NB4 (cell line): Measurements from ENCODE around the gene TREM2.

ENCODE experiments used
- DNase-seq: peaks from one replicate; pipeline ENCODE4 v3.0.0; 2010; ENCODE audit warnings: low read depth
- H3K4me3 ChIP-seq: one replicate; pipeline ENCODE4 v1.5.1; 2011; ENCODE audit warnings: mild to moderate bottlenecking, low read depth, low read length, moderate library complexity
- MYC ChIP-seq: IDR thresholded peaks from 2 replicates; pipeline ENCODE4 v1.6.1; 2011; ENCODE audit warnings: low read depth, low read length
- POLR2A ChIP-seq: IDR thresholded peaks from 2 replicates; pipeline ENCODE4 v1.6.1; 2011; ENCODE audit warnings: mild to moderate bottlenecking; ENCODE audit not compliant: insufficient read length; ENCODE audit errors: extremely low read depth
- TF ChIP-seq, protein P1 (sequence below): IDR thresholded peaks from 2 replicates; pipeline ENCODE4 v1.6.1; 2011; ENCODE audit warnings: low read depth, low read length
- TF ChIP-seq, protein P2 (sequence below): IDR thresholded peaks from one replicate; pipeline ENCODE4 v1.5.1; 2012; ENCODE audit warnings: low read depth, low read length

Gene TREM2

DNA sequence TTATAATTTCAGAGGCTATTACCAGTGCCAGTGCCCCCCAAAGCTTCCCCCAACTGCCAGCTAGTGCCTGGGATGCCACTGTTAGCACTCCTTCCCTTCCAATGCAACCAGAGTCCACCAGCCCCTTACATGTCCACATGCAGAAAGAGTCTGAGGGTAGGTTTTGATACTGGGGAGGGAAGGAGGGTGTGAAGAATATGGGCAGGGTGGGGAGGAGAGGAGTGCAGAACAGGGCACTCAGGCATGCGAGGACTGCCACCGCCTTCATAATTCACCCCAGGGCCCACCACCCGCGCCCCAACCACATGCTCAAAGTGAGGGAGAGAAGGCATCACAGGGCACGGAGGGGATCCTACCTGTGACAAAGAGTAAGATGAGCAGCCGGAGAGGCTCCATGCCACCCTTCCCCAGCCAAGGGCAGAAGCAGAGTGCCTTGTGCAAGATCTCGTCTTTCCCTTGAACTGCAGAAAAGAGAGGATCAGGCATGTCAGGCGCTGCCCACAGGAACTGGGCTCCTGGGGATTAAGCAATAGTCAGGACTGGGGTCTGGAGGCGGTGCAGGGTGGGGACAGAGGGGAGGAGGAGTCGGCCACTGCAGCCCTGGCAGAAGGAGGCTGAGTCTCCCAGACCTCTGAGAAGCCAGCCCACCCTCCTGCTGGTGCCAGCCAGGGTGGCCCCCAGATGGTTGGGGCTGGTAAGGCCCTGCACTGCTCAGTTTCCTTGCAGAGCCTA, at the start of gene TREM2:
TREM2 (minus strand) TSS at position 430 of the 732 bp plus-strand sequence; CDS start at position 396, 34 bp downstream.
- no peak within 1 kb of the TSS for H3K4me3 ChIP-seq
- TF ChIP-seq MYC (no peak), POLR2A (no peak)
- TF ChIP-seq, protein P1, sequence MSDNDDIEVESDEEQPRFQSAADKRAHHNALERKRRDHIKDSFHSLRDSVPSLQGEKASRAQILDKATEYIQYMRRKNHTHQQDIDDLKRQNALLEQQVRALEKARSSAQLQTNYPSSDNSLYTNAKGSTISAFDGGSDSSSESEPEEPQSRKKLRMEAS = no peak
- TF ChIP-seq, protein P2, sequence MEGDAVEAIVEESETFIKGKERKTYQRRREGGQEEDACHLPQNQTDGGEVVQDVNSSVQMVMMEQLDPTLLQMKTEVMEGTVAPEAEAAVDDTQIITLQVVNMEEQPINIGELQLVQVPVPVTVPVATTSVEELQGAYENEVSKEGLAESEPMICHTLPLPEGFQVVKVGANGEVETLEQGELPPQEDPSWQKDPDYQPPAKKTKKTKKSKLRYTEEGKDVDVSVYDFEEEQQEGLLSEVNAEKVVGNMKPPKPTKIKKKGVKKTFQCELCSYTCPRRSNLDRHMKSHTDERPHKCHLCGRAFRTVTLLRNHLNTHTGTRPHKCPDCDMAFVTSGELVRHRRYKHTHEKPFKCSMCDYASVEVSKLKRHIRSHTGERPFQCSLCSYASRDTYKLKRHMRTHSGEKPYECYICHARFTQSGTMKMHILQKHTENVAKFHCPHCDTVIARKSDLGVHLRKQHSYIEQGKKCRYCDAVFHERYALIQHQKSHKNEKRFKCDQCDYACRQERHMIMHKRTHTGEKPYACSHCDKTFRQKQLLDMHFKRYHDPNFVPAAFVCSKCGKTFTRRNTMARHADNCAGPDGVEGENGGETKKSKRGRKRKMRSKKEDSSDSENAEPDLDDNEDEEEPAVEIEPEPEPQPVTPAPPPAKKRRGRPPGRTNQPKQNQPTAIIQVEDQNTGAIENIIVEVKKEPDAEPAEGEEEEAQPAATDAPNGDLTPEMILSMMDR = no peak
- peak; percentile 56 for DNase-seq

DNA sequence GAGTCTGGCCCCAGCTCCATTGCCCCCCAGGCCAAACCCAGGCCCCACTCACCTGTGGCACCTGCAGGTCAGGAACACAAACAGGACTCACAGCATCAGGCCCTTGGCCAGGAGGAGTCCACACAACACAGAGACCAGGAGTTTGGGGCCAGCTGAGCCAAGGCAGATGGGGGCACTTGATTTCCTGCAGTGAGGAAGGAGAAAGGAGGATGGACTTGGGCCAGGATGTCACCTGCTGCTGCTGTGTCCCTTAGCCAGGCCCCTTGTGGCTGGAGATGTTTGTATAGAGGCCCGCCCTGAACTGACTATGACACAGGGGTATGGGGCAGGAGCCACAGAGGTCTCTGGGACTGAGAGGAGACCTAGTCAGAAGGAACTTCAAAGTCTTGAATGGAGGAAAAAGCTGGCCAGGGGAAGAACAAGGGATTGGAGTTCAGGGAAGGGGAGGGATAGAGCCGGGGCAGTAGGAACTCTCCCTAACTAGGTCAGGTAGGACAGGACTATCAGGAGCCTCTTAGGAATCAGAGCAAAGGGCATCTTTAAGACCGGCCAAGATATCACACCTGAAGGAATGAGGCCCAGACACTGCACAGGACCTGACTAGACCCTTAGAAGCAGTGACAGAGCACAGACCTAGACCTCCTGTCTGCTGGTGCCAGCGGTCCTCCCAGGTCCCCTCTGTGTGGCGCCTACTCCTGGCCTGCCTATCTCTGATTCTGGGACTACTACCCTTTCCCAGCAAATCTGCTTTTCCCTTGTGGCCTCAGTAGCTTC, 46.8 kb upstream of the TREM2 start:
- no peak overlapping the region for H3K4me3 ChIP-seq
- no peak for DNase-seq
- no peak for TF ChIP-seq POLR2A
- TF ChIP-seq, protein P1 = no peak
- TF ChIP-seq, protein P2 = no peak
- no peak for TF ChIP-seq MYC

DNA sequence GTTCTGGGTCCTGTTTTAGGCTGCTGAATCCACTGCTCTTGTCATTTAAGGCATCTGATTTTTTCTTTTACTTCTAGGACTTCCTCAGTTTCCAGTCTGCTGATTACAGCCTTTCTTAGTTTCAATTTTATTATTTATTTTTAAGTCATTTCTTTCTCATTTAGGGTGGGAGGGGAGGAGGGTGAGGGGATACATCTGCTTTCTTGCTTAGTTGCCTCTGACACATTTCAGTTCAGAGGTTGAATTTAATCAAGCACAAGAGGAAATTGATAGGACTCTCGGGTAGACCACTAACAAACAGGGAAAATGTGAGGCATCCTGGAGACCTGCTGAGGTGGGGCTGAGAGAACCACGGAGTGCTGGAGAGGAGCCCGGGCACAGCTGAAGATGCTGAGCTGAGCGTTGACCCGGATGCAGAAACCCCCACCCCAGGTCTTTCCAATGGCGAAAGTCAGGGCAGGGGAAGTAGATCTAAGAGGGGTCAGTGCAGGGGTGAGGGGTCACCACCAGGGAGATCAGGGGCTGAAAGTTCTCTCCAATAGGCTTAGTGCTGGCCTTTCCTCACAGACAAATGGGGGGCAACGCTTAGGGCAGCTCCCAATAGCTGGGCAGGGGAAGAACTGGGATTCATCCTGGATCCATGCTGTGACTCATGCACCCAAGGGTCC, 45.7 kb upstream of the TREM2 start:
- no peak for DNase-seq
- no peak overlapping the region for H3K4me3 ChIP-seq
- TF ChIP-seq POLR2A (no peak), MYC (no peak)
- TF ChIP-seq, protein P2 = no peak
- TF ChIP-seq, protein P1 = no peak

DNA sequence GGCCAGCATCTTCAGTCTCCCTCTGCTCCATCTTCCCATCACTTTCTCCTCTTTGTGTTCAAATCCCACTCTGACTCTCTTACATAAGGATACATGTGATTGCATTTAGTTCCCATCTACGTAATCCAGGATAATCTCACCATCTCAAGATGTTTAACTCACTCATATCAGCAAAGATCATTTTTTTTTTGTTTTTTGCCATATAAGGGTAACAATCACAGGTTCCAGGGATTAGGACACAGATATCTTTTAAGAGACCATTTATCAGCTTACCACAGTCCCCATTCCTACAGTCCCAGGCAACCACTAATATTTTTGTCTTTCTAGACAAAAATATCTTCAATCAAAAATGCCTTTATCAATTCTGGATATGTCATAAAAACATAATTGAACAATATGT, 41.2 kb upstream of the TREM2 start:
- no peak for DNase-seq
- TF ChIP-seq, protein P1 = no peak
- TF ChIP-seq, protein P2 = no peak
- TF ChIP-seq POLR2A (no peak), MYC (no peak)
- H3K4me3 ChIP-seq = no peak overlapping the region

DNA sequence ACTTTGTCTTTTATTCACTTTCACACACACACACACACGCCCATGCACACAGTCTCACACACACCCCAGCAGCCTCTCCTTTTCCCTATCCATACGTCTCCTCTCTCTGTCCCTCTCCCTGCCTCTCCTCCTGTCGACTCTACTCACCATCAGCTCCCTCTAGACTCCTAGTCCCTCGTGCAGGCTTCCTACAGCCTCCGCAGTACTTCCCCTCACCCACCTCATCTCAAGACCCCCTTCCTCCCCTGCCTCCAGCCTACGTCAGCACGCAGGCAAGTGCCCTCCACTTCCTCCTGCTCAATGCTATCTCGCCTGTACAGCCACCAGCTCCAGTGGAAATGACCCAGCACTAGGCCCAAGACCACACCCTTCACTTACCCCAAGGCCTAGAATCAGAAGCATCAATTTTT, 38.9 kb upstream of the TREM2 start:
- TF ChIP-seq, protein P1 = no peak
- TF ChIP-seq POLR2A = no peak
- TF ChIP-seq MYC = no peak
- TF ChIP-seq, protein P2 = no peak
- DNase-seq = peak; percentile 30
- no peak overlapping the region for H3K4me3 ChIP-seq
